Measurements from ENCODE around the gene KCNQ5. TPM values are rescaled to one million over a fixed set of nuclear protein-coding genes. Genes with fewer than 3 reads are reported as not detected.

The KCNQ5 gene
- total and polyA plus RNA-seq, 2 donors (not counting 1 experiment from before 2014, with no cell fraction given), result 0.74 to 4.6 TPM

DNA sequence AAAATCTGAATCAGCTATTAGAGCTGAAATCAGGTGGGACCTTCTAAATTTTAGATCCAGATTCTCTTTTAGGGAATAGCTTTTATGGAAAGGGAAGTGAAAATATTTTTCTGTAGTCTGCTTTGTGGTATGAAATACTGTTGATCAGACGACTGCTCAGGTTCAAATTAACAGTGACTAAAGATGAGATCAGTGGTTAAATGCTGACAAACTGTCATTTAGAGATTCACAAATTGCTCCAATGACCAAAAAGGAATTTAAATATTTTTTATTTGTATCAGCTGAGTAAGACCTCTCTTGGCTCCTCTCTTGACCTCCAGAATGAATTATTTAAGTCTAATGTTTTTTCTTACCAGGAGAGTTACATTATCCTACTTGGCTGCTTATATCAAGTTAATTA, 77.3 kb downstream of the KCNQ5 start:
- Histone ChIP-seq H3K27ac (ENCODE audit: insufficient read depth, low read length) (no peak overlapping the region), H4K20me1 (ENCODE audit: control insufficient read depth, extremely low read depth, insufficient read depth, low read length) (no peaks in the 10 kb centered on the region), H3K4me1 (ENCODE audit: control insufficient read depth, extremely low read depth, insufficient read depth, low read length) (no peaks in the 10 kb centered on the region), H2AFZ (ENCODE audit: low read length) (no peak overlapping the region), H3K36me3 (ENCODE audit: control insufficient read depth, insufficient read depth, low read length) (no peaks in the 10 kb centered on the region), H3K9me3 (ENCODE audit: control insufficient read depth, insufficient read depth, low read depth, low read length) (no peaks in the 10 kb centered on the region), H3K9ac (ENCODE audit: insufficient read depth, low read length) (no peak overlapping the region), H3K27me3 (ENCODE audit: control insufficient read depth, insufficient read depth, low read length) (no peaks in the 10 kb centered on the region), H3K79me2 (ENCODE audit: control insufficient read depth, insufficient read depth, low read length) (no peaks in the 10 kb centered on the region), H3K4me3 (replicated peaks in 1 of 4; ENCODE audit: control extremely low read depth in 1 of 4, insufficient read depth in 1 of 4, low read depth in 3 of 4, low read length in 4 of 4) (no peak overlapping the region), H3K4me2 (ENCODE audit: extremely low read depth, insufficient read depth, low read length) (no peak overlapping the region)
- DNase-seq (ENCODE audit: low read depth in 2 of 2), result no peak
- no peak for TF ChIP-seq EZH2 (IDR thresholded peaks at IDR 0.05; ENCODE audit: low read length, missing control alignments)
- TF ChIP-seq, protein P1, sequence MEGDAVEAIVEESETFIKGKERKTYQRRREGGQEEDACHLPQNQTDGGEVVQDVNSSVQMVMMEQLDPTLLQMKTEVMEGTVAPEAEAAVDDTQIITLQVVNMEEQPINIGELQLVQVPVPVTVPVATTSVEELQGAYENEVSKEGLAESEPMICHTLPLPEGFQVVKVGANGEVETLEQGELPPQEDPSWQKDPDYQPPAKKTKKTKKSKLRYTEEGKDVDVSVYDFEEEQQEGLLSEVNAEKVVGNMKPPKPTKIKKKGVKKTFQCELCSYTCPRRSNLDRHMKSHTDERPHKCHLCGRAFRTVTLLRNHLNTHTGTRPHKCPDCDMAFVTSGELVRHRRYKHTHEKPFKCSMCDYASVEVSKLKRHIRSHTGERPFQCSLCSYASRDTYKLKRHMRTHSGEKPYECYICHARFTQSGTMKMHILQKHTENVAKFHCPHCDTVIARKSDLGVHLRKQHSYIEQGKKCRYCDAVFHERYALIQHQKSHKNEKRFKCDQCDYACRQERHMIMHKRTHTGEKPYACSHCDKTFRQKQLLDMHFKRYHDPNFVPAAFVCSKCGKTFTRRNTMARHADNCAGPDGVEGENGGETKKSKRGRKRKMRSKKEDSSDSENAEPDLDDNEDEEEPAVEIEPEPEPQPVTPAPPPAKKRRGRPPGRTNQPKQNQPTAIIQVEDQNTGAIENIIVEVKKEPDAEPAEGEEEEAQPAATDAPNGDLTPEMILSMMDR (conservative IDR thresholded peaks at IDR 0.05 in 1 of 2, IDR thresholded peaks at IDR 0.05 in 1 of 2; ENCODE audit: low read depth in 1 of 2, low read length in 2 of 2), result no peak

DNA sequence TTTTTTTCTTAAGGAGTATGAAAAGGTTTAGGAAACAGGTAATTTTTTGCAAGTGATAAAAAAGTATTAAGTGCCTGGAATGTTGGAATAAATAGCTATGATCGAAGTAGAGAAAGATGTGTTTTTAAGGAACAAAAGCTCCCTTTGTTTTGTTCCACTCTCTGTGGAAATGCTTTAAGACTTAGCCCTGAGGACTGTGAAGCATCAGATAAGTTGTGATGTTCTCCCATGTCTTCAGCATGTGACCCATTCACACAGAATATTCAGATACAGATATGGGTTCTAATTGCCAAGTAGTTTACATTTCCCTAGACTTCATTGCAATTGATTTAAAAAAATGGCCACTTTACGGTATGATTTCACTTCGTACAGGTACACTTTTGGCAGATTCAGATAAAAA, 80.6 kb downstream of the KCNQ5 start:
- no peak for DNase-seq (ENCODE audit: low read depth in 2 of 2)
- H3K4me1 ChIP-seq (ENCODE audit: control insufficient read depth, extremely low read depth, insufficient read depth, low read length), result no peaks in the 10 kb centered on the region
- no peak overlapping the region for H3K4me3 ChIP-seq (replicated peaks in 1 of 4; ENCODE audit: control extremely low read depth in 1 of 4, insufficient read depth in 1 of 4, low read depth in 3 of 4, low read length in 4 of 4)
- no peak overlapping the region for H3K27ac ChIP-seq (ENCODE audit: insufficient read depth, low read length)
- H3K79me2 ChIP-seq (ENCODE audit: control insufficient read depth, insufficient read depth, low read length), result no peaks in the 10 kb centered on the region
- no peaks in the 10 kb centered on the region for H3K36me3 ChIP-seq (ENCODE audit: control insufficient read depth, insufficient read depth, low read length)
- H3K27me3 ChIP-seq (ENCODE audit: control insufficient read depth, insufficient read depth, low read length), result no peaks in the 10 kb centered on the region
- no peaks in the 10 kb centered on the region for H4K20me1 ChIP-seq (ENCODE audit: control insufficient read depth, extremely low read depth, insufficient read depth, low read length)
- H2AFZ ChIP-seq (ENCODE audit: low read length), result no peak overlapping the region
- TF ChIP-seq, protein P1 (conservative IDR thresholded peaks at IDR 0.05 in 1 of 2, IDR thresholded peaks at IDR 0.05 in 1 of 2; ENCODE audit: low read depth in 1 of 2, low read length in 2 of 2), result no peak
- TF ChIP-seq EZH2 (IDR thresholded peaks at IDR 0.05; ENCODE audit: low read length, missing control alignments), result no peak
- no peaks in the 10 kb centered on the region for H3K9me3 ChIP-seq (ENCODE audit: control insufficient read depth, insufficient read depth, low read depth, low read length)
- no peak overlapping the region for H3K4me2 ChIP-seq (ENCODE audit: extremely low read depth, insufficient read depth, low read length)
- no peak overlapping the region for H3K9ac ChIP-seq (ENCODE audit: insufficient read depth, low read length)

GRCh38 chr6:72703093-72703492, 81.2 kb downstream of the KCNQ5 start:
- no peak for TF ChIP-seq EZH2 (IDR thresholded peaks at IDR 0.05; ENCODE audit: low read length, missing control alignments)
- TF ChIP-seq, protein P1 (conservative IDR thresholded peaks at IDR 0.05 in 1 of 2, IDR thresholded peaks at IDR 0.05 in 1 of 2; ENCODE audit: low read depth in 1 of 2, low read length in 2 of 2), result no peak
- Histone ChIP-seq H3K79me2 (ENCODE audit: control insufficient read depth, insufficient read depth, low read length) (no peaks in the 10 kb centered on the region), H3K4me2 (ENCODE audit: extremely low read depth, insufficient read depth, low read length) (no peak overlapping the region), H3K4me3 (replicated peaks in 1 of 4; ENCODE audit: control extremely low read depth in 1 of 4, insufficient read depth in 1 of 4, low read depth in 3 of 4, low read length in 4 of 4) (no peak overlapping the region), H3K9me3 (ENCODE audit: control insufficient read depth, insufficient read depth, low read depth, low read length) (no peaks in the 10 kb centered on the region), H3K36me3 (ENCODE audit: control insufficient read depth, insufficient read depth, low read length) (no peaks in the 10 kb centered on the region), H3K27me3 (ENCODE audit: control insufficient read depth, insufficient read depth, low read length) (no peaks in the 10 kb centered on the region), H2AFZ (ENCODE audit: low read length) (no peak overlapping the region), H3K9ac (ENCODE audit: insufficient read depth, low read length) (no peak overlapping the region), H3K4me1 (ENCODE audit: control insufficient read depth, extremely low read depth, insufficient read depth, low read length) (no peaks in the 10 kb centered on the region), H3K27ac (ENCODE audit: insufficient read depth, low read length) (no peak overlapping the region), H4K20me1 (ENCODE audit: control insufficient read depth, extremely low read depth, insufficient read depth, low read length) (no peaks in the 10 kb centered on the region)
- DNase-seq (ENCODE audit: low read depth in 2 of 2), result no peak
